Naive thymus-derived CD8-positive, alpha-beta T cell (primary cell): Measurements from ENCODE around the gene KRTAP17-1. TPM values are rescaled to one million over a fixed set of nuclear protein-coding genes. Genes with fewer than 3 reads are reported as not detected.

Experiments
- ATAC-seq, 2 donors: fragments of 150-1000 bp; cut with Tn5 transposase in 1 of 2; sonication (Bioruptor Pico), chemical (Tn5 transposase) in 1 of 2; 1 replicate in 1 of 2; 2 replicates in 1 of 2; pipeline ENCODE4 v1.10.0; 2021; ENCODE audit warnings: mild to moderate bottlenecking in 2 of 2, moderate library complexity in 2 of 2
- POLR2A ChIA-PET: fragments of 350-600 bp; sonication (Branson Sonifier 250); formaldehyde crosslinking; loops from one replicate; lab custom pipeline; 2021; ENCODE audit warnings: antibody characterized with exemption; lab: Charles Lee
- DNase-seq, 10 donors: peaks; one replicate each; pipeline versions ENCODE4 v3.0.0 to v3.0.0-alpha.2; 2020 to 2022
- H3K27ac Mint-ChIP-seq, 10 donors: one replicate each; pipeline ENCODE4 v1.8.0; 2020 to 2022; ENCODE audit warnings: mild to moderate bottlenecking in 10 of 10, mixed read lengths in 10 of 10, moderate library complexity in 4 of 10, inconsistent platforms in 1 of 10
- H3K27me3 Mint-ChIP-seq, 5 donors: one replicate each; pipeline ENCODE4 v1.8.0; 2021 to 2022; ENCODE audit warnings: mixed read lengths in 5 of 5
- H3K36me3 Mint-ChIP-seq, 3 donors: one replicate each; pipeline ENCODE4 v1.8.0; 2020 to 2022; ENCODE audit warnings: mixed read lengths in 3 of 3, mild to moderate bottlenecking in 2 of 3, inconsistent platforms in 1 of 3
- H3K4me1 Mint-ChIP-seq, 4 donors: one replicate each; pipeline ENCODE4 v1.8.0; 2021 to 2022; ENCODE audit warnings: mixed read lengths in 4 of 4
- H3K4me3 Mint-ChIP-seq, 10 donors: one replicate each; pipeline ENCODE4 v1.8.0; 2020 to 2022; ENCODE audit warnings: mild to moderate bottlenecking in 10 of 10, mixed read lengths in 10 of 10, moderate library complexity in 6 of 10, inconsistent platforms in 1 of 10
- H3K9me3 Mint-ChIP-seq, 9 donors: one replicate each; pipeline ENCODE4 v1.8.0; 2020 to 2022; ENCODE audit warnings: mixed read lengths in 9 of 9, mild to moderate bottlenecking in 3 of 9, inconsistent platforms in 1 of 9, moderate library complexity in 1 of 9
- polyA plus RNA-seq, 3 donors: library from polyadenylated mRNA; unstranded; fragments of 300-500 nt; fragmentation: Illumina TruSeq; gene quantifications; one replicate each; pipeline ENCODE4 v1.2.3, GENCODE V29; 2021
- total RNA-seq, 8 experiments: library from RNA in 2 of 8; stranded (reverse) in 2 of 8; gene quantifications; one replicate each; pipeline ENCODE4 v1.2.3 and lab custom pipeline; 2021 to 2026

The KRTAP17-1 gene
- total and polyA plus RNA-seq, 5 experiments from 2014 or later, result not detected

DNA sequence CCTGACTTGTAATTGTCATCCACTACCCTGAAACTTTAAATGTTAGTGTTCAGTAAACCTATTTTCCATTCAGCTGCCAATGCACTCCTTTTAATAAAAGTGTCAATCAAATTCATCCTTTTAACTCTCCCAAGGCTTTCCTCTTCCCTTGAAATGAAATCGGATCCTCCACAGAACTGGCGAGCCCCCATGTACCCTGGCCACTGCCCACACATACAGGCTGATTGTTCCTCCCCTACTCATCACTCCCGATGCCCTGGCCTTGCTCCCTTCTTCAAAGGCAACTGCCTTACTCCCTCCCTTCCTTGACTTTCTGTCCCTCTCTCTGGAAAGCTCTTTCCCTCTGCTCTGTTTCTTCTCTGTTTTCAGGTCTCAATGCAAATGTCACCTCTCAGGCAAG, 27.5 kb upstream of the KRTAP17-1 start:
- POLR2A ChIA-PET, result no interaction called here
- Mint-ChIP-seq H3K9me3 (peaks cover 0 to 24% (median 10%) of the 10 kb centered on the region in 9 donors), H3K27me3 (peaks cover 0 to 1% (median 0%) of the 10 kb centered on the region in 5 donors), H3K4me1 (peaks cover 30 to 61% (median 56%) of the 10 kb centered on the region in 4 donors), H3K36me3 (peaks cover 0 to 16% (median 11%) of the 10 kb centered on the region in 3 donors), H3K27ac (peak overlapping the region; percentile 27 to 98 (median 58)), H3K4me3 (peak overlapping the region in 4 of 10 donors; percentile 5 to 31 (median 12))
- ATAC-seq (no peak), DNase-seq (no peak)

DNA sequence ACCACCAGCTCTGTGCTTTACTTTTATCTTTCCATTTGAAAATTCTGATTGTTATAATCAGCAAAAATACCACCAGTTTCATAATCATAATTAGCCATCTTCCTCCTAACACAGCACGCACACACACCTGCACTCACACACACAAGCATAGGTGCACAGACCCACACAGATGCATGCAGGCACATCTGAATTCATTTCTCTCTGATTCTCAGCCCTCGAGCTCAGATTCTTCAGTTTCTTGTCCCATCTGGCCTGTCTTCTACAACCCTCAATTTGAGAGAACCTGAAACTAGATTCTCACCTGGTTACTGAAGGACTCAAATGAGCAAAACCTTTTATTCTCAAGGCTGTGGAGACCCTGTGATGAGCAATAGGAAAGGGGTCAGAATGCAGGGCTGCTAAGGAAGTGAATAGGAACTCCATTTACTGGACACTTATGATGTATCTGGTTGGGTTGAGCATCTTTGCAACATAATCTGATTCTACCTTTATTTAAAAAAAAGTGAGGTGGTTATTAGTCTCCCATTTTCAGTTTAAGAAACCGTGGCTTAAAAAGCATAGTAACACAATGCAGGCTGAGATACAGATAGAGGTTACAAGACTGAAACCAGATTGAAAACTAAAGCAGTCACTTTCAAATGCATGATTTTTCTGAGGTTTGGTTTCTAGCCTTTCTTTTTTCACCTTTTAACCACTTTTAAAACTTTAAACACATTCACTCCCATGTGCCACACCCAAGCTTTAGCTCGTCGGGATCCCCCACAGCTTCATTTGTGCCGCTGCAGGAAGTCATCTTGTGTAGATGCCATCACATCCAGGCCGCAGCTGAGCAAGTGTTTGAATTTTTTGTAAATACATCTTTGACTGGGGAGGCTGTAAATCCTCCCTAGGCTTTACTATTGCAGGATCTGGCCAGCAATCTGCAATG, 25.7 kb upstream of the KRTAP17-1 start:
- Mint-ChIP-seq H3K4me3 (peak overlapping the region; percentile 46 to 82 (median 67)), H3K36me3 (peaks cover 0 to 16% (median 11%) of the 10 kb centered on the region in 3 donors), H3K4me1 (peaks cover 32 to 74% (median 58%) of the 10 kb centered on the region in 4 donors), H3K9me3 (peaks cover 0 to 24% (median 10%) of the 10 kb centered on the region in 9 donors), H3K27ac (peak overlapping the region; percentile 92 to 100 (median 97)), H3K27me3 (peaks cover 0 to 1% (median 0%) of the 10 kb centered on the region in 5 donors)
- peak in 9 of 10 donors; percentile 36 to 89 (median 72) for DNase-seq
- POLR2A ChIA-PET, result interaction anchor here (1.0 to 4.1 kb wide), 5 partner anchors 9 to 348 kb away, joined by 3 to 26 read pairs (median 11); partner anchors contain the start of genes KRT33A and KRTAP16-1
- peak; percentile 61 to 68 for ATAC-seq

- POLR2A ChIA-PET, result interaction anchor here (1.0 to 4.1 kb wide), 5 partner anchors 10 to 349 kb away, joined by 3 to 26 read pairs (median 11); partner anchors contain the start of genes EIF1 and KRTAP16-1
- no peak for DNase-seq
These were observed 25.0 kb upstream of the KRTAP17-1 start for GRCh38 chr17:41340494-41340893.

DNA sequence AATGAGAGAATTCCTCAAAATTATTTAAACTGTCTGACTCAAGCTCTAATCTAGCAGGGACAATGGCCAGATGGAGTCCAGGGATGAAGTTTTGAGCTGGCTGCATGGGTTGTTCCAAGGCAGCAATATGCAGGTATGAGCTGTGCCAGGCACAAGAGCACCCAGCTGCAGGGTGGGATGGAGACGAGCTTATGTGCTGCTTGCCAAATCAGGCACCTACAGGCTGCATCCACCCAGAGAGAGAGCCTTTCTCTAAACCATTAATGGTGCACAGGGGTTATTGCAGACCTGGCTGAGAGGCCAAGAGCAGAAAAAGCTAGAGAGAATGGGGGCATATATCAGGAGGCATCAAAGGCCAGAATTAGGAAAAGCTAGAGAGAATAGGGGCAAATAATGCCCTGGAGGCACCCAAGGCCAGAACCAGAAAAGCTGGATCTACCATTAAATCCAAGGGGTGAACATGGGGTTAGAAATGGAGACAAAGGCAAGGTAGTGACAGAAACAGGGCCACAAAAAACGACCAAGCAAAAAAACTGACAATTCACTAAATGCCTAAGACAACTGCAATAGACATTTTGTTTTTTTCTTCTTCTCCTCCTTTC, 24.2 kb upstream of the KRTAP17-1 start:
- peaks cover 41 to 89% (median 73%) of the 10 kb centered on the region in 4 donors for H3K4me1 Mint-ChIP-seq
- H3K27ac Mint-ChIP-seq, result peak overlapping the region; percentile 92 to 100 (median 97)
- peaks cover 0 to 16% (median 11%) of the 10 kb centered on the region in 3 donors for H3K36me3 Mint-ChIP-seq
- H3K9me3 Mint-ChIP-seq, result peaks cover 0 to 24% (median 10%) of the 10 kb centered on the region in 9 donors
- no peaks in the 10 kb centered on the region for H3K27me3 Mint-ChIP-seq
- POLR2A ChIA-PET, result interaction anchor here (1.0 to 4.1 kb wide), 5 partner anchors 9 to 350 kb away, joined by 3 to 26 read pairs (median 11); partner anchors contain the start of genes EIF1 and KRTAP16-1
- DNase-seq (peak in 1 of 10 donors; percentile 52), ATAC-seq (no peak)
- peak overlapping the region; percentile 25 to 82 (median 68) for H3K4me3 Mint-ChIP-seq

More at GRCh38 chr17:41340494-41340893, 25.0 kb upstream of the KRTAP17-1 start:
- peak overlapping the region; percentile 23 to 82 (median 68) for H3K4me3 Mint-ChIP-seq
- peak overlapping the region; percentile 92 to 100 (median 97) for H3K27ac Mint-ChIP-seq
- H3K9me3 Mint-ChIP-seq, result peaks cover 0 to 24% (median 10%) of the 10 kb centered on the region in 9 donors
- peaks cover 35 to 81% (median 65%) of the 10 kb centered on the region in 4 donors for H3K4me1 Mint-ChIP-seq
- peaks cover 0 to 1% (median 0%) of the 10 kb centered on the region in 5 donors for H3K27me3 Mint-ChIP-seq
- peaks cover 0 to 16% (median 11%) of the 10 kb centered on the region in 3 donors for H3K36me3 Mint-ChIP-seq
- no peak for ATAC-seq

- Mint-ChIP-seq H3K27ac (peak overlapping the region; percentile 92 to 100 (median 97)), H3K4me1 (peaks cover 43 to 93% (median 80%) of the 10 kb centered on the region in 4 donors), H3K27me3 (no peaks in the 10 kb centered on the region), H3K36me3 (peaks cover 0 to 13% (median 11%) of the 10 kb centered on the region in 3 donors), H3K9me3 (peaks cover 0 to 22% (median 10%) of the 10 kb centered on the region in 9 donors), H3K4me3 (peak overlapping the region; percentile 8 to 77 (median 68))
- DNase-seq (peak in 8 of 10 donors; percentile 49 to 91 (median 74)), ATAC-seq (peak; percentile 79 to 86)
- POLR2A ChIA-PET, result interaction anchor here (3.2 to 4.1 kb wide), 2 partner anchors 9 to 31 kb away, joined by 13 to 26 read pairs; partner anchors contain the start of gene KRTAP16-1
These were observed 23.5 kb upstream of the KRTAP17-1 start for GRCh38 chr17:41338961-41339485.

DNA sequence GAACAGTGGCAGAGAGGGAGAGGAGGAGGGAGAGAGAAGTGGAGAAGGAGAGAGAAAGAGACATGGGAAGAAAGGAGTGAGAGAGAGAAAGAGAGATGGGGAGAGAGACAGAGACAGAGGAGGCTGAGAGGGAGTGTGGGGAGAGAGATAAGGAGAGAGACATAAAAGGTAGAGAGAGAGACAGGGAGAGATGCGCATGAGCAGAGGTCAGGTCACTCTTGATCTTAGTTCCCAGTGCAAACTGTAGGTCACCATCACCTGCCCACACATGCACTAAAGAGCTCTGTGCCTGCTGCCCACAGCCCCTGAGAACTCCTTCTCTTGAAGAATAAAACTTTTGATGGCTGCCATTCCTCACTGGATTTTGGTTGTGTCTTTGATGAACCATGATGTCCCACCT, 20.2 kb upstream of the KRTAP17-1 start:
- Mint-ChIP-seq H3K27ac (peak overlapping the region in 9 of 10 donors; percentile 20 to 92 (median 81)), H3K36me3 (no peaks in the 10 kb centered on the region), H3K27me3 (no peaks in the 10 kb centered on the region), H3K9me3 (no peaks in the 10 kb centered on the region), H3K4me1 (peaks cover 34 to 79% (median 63%) of the 10 kb centered on the region in 4 donors), H3K4me3 (peak overlapping the region in 4 of 10 donors; percentile 41 to 73 (median 54))
- DNase-seq, result no peak
- ATAC-seq, result no peak
- POLR2A ChIA-PET, result interaction anchor here (0.6 kb wide), 1 partner anchor 40 kb away, joined by 5 read pairs; no protein-coding TSS in a partner anchor

DNA sequence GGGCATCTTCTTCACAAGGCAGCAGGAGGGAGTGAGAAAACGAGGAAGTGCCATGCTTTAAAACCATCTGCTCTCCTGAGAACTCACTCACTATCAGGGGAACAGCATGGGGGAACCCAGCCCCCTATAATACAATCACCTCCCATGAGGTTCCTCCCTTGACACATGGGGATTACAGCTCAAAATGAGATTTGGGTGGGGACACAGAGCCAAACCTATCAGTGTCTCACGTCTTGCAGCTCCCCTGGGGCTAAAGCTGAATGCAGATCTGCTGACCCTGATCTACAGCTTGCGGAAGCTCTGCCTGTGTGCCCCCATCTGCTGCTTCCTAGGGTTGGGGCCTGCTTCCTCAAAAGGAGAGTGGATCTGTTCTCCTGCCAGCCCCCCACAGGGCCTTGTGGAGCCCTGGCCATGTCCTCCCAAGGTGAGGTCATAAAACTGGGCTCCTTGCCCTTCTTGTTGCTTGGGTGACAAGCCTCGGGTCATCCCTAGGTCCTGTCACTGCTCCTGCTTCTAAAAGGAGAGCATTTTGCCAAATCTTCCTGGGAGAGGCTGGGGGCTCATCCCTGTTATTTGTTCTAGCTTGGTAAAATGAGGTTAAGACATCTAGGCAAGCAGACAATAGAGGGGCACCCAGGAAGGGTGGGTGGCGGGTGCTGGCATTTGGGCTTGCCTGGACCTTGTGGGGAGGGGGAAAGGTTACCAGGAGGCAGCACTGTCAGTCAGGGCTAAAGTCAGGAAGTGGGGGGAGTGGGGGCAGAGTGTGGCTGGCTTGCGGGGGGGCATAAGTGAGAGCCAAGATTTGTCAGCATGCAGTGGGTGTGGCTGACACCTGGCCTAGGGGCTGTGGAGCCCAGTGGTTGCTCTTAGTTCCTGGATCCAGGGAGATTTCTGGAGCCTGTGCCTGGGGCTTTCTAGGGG, 19.1 kb upstream of the KRTAP17-1 start:
- Mint-ChIP-seq H3K4me1 (peaks cover 26 to 69% (median 52%) of the 10 kb centered on the region in 4 donors), H3K4me3 (peak overlapping the region in 7 of 10 donors; percentile 39 to 80 (median 58)), H3K27me3 (no peaks in the 10 kb centered on the region), H3K9me3 (no peaks in the 10 kb centered on the region), H3K36me3 (no peaks in the 10 kb centered on the region), H3K27ac (peak overlapping the region in 9 of 10 donors; percentile 29 to 89 (median 81))
- POLR2A ChIA-PET, result interaction anchor here (3.0 kb wide), 1 partner anchor 12 kb away, joined by 12 read pairs; no protein-coding TSS in a partner anchor
- ATAC-seq (no peak), DNase-seq (peak in 1 of 10 donors; percentile 51)

DNA sequence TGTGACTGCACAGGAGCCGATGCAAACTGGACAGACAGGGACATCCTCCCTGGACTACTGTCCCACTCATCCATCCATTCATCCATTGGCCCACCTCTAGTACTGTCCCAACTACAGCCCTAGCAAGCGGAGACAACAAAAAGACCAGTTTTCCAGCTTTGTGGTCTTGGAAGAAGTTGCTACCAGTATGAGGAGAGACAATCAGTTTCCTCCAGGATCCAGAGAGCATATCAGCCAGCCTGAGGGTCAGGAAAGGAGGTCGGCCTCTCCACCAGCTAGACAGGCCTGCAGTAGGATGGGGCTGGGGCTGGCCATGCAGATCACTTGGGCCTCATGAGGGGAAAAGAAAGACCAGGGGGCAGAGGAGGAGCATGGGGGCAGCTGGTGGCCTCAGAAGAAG, 18.3 kb upstream of the KRTAP17-1 start:
- H3K4me3 Mint-ChIP-seq, result peak overlapping the region in 5 of 10 donors; percentile 18 to 73 (median 60)
- peaks cover 22 to 67% (median 47%) of the 10 kb centered on the region in 4 donors for H3K4me1 Mint-ChIP-seq
- no peaks in the 10 kb centered on the region for H3K27me3 Mint-ChIP-seq
- ATAC-seq, result no peak
- no peak for DNase-seq
- POLR2A ChIA-PET, result interaction anchor here (0.9 to 3.0 kb wide), 2 partner anchors 10 to 11 kb away, joined by 3 to 12 read pairs; no protein-coding TSS in a partner anchor
- H3K9me3 Mint-ChIP-seq, result no peaks in the 10 kb centered on the region
- peak overlapping the region in 8 of 10 donors; percentile 15 to 89 (median 71) for H3K27ac Mint-ChIP-seq
- no peaks in the 10 kb centered on the region for H3K36me3 Mint-ChIP-seq

DNA sequence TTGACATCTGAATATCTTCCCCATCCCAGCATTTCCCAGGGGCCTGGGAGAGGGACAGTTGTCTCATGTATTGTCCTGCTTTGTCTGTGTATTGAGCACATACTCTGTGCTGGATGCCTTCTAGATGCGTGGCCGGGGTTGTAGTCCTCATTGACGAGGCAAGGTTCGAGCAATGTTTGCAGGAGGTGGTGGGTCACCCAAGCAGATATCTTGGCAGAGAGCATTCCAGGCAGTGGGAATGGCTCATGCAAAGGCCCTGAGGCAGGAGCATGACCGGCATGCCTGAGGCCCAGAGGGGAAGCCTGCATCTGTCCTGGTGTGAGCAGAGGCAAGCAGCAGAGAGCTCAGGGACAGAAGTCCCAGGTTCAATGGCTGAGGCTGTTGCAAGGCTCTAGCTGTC, 17.6 kb upstream of the KRTAP17-1 start:
- Mint-ChIP-seq H3K36me3 (no peaks in the 10 kb centered on the region), H3K27ac (peak overlapping the region in 5 of 10 donors; percentile 34 to 89 (median 83)), H3K4me3 (peak overlapping the region in 2 of 10 donors; percentile 51 to 60), H3K27me3 (no peaks in the 10 kb centered on the region), H3K9me3 (no peaks in the 10 kb centered on the region), H3K4me1 (peaks cover 22 to 67% (median 46%) of the 10 kb centered on the region in 4 donors)
- POLR2A ChIA-PET, result interaction anchor here (0.9 to 3.0 kb wide), 2 partner anchors 9 to 11 kb away, joined by 3 to 12 read pairs; no protein-coding TSS in a partner anchor
- ATAC-seq (no peak), DNase-seq (peak in 1 of 10 donors; percentile 41)

GRCh38 chr17:41332239-41332638, 16.7 kb upstream of the KRTAP17-1 start:
- DNase-seq, result no peak
- Mint-ChIP-seq H3K36me3 (no peaks in the 10 kb centered on the region), H3K27me3 (no peaks in the 10 kb centered on the region), H3K9me3 (no peaks in the 10 kb centered on the region), H3K4me1 (peaks cover 23 to 63% (median 45%) of the 10 kb centered on the region in 4 donors), H3K27ac (peak overlapping the region in 2 of 10 donors; percentile 75 to 90), H3K4me3 (no peak overlapping the region)
- ATAC-seq, result no peak
- POLR2A ChIA-PET, result interaction anchor here (3.0 kb wide), 1 partner anchor 10 kb away, joined by 12 read pairs; no protein-coding TSS in a partner anchor
